Measurements from ENCODE around the gene ZNF385B.

The ZNF385B gene

DNA sequence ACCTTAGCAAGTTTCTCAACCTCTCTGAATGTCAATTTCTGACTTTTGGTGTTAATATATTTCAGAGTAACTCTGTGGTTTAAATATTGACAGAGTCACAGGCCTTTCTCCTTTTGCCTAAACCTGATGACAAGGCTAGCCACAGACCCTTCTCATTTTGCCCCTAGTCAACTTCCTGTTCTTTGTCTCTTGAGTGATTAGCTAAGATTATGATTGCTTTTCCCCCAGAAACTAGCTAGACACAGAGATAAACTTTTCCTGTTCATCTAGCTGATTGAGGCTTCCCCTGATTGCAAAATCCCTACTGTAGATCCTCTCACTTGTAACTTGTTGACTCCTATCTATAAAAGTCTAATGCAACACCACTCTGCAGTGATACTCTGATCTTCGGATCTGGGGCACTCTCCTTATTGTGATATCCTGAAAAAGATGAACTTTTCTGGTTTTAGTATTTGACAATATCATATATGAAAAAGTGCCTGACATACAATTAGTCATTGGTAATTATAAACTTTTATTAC lies 241.4 kb downstream of the ZNF385B start:
- no peak for DNase-seq

DNA sequence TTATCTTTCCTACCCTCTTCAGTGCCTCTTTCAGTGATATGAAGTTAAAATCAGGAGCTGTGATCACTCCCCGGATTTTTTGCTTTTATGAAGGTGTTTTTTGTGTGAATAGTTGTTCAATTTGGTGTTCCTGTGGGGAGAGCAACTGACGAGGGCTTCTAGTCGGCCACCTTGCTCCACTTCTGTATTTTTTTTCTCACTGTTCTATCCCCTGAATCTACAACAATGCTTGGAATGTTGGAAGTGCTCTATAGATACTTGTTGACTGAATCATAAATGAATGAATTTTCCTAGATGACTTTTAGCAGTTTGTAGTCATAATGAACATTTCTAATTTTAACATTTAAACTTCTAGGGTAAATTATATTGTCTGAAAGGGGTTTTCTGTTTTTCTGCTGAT lies 247.3 kb downstream of the ZNF385B start:
- DNase-seq, result no peak

DNA sequence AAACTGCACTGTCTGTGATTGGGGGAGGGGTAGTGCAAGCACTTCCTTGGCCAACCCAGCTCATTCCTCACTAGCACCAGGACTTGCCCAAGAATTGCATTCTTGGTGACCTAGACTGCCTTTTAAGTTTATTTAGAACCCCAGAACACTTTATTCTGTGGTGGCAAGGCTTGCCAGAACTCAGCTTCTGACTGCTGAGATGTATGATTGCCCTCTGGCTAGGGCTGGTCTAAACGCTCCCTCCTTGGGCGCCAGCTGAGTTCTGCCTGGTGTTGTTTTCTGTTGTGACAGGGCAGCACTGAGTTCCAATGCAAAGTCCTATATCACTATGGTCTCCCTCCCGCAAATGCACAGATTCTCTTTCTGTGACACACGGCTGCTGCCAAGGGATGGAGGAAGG lies 247.7 kb downstream of the ZNF385B start:
- no peak for DNase-seq

DNA sequence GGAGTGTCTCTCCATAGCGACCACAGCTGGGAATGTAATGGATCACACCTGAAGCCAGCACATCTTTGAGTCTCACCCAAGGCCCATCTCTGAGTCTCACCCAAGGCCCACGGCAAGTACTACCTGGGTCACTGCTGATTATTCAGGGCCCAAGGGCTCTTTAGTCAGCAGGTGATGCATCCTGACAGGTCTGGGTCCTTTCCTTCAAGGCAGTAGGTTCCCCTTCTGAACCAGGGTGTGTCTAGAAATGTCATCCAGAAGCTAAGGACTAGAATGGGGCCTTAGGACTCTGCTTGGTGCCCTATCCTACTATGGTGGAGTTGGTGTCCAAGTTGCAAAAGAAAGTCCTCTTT lies 248.1 kb downstream of the ZNF385B start:
- DNase-seq, result no peak

DNA sequence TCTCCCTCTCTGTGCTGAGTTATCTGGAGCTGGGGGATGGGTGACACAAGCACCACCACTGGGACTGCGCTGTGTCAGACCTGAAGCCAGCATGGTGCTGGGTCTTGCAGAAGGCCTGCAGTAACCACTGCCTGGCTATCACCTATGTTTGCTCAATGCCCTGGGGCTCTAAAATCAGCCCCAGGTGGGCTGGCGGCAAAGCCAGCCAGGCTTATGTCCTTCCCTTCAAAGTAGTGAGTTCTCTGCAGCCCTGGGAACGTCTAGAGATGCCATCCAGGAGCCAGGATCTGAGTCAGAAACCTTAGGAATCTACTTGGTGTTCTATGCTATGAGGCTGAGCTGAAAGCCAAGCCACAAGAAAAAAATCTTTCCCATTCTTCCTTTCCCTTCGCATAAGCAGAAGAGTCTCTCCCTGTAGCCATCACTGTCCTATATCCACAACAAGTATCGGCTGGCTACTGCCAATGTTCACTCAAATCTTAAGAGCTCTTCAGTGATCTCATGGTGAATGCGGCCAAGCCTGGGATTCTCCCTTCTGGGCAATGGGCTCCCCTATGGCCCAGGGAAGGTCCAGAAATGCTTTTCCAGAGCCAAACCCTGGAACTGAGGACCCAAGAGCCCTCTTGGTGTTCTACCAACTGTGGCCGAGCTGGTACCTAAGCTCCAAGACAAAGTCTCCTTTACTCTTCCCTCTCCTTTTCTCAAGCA lies 248.7 kb downstream of the ZNF385B start:
- no peak for DNase-seq

DNA sequence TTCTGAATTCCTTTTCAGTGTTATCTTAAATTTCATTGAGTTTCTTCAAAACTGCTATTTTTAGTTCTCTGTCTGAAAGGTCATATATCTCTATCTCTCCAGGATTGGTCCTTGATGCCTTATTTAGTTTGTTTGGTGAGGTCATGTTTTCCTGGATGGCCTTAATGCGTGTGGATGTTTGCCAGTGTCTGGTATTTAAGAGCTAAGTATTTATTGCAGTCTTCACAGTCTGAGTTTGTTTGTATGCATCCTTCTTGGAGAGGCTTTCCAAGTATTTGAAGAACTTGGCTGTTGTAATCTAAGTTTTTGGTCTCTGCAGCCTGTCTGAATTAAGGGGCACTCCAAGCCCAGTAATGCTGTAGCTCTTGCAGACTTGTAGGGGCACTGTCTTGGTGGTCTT lies 249.3 kb downstream of the ZNF385B start:
- DNase-seq, result no peak

DNA sequence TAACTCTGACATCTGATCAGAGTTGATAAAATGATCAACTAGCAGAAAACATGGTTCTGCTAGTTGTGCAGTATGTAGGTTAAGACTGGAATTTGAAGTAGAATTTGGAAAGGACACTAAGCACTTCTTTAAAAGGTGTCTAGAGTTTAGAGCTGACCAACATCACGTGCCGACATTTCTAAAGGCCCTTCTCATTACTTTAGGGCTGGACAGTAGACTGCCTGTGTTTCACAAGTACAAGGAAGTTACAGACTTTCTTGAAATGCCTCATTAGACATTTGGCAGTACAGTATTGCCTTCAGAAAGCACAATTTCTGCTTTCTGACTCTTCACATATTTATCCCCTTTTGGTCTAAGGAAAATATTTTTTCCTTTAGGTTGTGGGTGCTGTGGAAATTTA lies 255.3 kb downstream of the ZNF385B start:
- no peak for DNase-seq

DNA sequence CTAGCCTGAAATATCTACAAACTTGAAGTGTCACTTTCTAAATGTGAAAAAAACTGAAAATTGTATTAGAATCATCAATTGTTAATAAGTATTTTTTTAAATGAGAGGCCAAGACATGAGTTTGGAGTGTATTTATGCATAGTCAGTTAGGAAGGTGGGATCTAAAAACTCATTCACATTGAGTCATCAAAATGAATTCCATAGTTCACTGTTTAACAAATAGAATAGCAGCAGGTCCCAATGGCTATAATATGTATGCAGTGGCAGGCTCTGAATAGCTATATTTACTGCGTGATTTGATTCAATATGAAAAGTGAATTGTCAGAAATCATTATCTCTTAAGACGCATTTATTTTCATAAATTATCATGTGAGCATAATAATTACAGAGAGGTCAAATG lies 256.1 kb downstream of the ZNF385B start:
- DNase-seq, result no peak

DNA sequence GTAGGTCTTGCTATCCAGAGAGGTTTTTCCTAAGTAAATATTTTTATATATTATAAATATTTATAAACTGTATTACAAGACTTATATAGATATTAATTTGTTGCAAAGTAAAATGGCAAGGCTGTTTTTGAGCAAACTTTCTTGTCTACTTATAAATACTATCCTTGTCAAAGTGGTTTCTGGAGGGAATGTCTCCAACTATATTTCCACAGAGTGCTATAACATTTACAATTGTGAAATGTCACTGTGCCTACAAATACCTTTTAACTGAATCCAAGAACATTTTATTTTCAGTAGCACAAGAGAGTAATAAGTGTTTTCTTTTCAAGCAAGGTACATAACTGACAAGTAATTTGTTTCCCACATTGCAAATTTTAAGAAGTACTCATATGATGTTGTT lies 256.8 kb downstream of the ZNF385B start:
- DNase-seq, result no peak

DNA sequence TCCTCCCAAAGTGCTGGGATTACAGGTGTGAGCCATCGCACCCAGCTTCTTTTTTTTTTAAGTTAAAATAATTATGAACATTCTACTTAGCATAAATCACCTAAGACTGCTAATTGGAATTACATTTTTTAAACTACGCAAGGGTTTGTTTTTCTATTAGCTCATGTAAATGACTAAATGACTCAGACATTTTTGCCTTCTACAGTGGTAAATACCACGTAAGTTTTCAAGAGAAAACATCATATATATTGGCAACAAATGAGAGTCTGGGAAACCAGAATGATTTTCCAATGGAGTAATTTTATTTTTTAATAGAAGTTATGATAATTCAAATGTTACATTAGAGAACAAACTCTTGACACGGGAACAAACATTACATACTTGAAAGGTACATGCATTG lies 259.0 kb downstream of the ZNF385B start:
- no peak for DNase-seq

DNA sequence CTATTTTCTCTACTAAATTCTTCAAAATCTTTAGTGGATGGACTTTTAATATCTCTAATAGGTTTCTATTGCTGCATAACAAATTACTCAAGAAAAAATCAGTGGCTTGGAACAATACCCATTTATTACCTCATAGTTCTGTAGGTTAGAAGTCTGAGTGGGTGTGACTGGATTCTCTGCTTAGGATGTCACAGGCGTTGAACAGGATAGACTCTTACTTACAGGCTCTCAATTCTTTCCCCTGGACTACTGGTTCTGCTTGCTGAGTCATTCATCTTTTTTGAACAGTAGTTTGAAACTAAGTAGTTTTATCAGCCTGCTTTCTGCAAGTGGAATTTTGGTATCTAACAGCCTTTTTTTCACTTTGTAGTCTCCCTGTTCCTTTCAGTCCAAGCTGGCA lies 265.4 kb downstream of the ZNF385B start:
- DNase-seq, result no peak

DNA sequence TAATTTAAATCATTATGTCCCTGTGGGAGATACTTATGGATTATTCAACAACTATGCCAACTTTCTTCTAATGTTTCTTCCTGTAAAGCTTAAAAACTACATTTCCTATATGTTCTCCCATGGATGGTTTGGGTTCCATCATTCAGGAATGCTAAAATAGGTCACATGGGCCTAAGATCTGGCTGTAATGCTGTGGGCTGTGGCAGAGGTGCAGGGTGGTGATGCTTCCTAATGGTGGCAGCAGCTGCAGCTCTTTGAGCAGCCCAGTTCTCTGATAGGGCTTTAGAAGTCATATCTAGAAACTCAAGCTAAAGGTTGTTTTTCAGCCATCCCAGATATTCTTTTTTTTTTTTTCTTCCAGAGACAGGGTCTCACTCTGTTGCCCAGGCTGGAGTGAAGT lies 266.1 kb downstream of the ZNF385B start:
- no peak for DNase-seq

DNA sequence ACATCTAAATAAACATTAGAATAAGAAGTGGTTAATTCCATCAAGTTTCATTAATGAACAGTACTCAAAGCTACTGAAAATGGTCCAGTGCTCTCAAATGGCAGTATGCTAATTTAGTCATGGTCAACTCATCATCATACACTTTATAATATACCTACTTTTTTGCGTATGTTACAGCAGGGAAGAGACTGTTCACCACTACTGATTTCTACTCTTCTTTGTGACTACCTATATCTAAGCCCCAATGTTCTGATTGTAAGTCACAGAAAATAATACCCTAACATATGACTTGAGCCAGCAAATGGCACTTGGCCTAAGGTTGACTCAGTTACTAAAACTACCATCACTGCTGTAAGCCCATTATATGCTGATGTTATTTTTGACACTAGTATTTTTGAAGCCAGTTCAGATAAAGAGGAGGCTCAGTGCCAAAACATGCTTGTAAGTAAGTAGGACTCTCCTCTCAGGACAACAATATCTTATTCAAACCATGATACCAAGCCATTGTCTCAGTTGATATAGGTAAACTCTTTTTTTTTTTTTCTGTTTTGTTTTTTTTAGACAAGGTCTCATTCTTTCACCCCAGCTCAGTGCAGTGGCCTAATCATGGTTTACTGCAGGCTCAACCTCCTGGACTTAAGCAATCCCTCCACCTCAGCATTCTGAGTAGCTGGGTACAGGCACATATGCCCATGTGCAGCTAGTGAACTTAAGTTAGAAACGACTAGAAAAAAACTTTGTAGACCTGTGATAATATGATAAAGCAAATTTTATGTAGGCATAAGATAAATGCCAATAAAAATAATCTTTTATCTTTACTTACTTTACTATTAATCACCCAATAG lies 266.9 kb downstream of the ZNF385B start:
- no peak for DNase-seq

DNA sequence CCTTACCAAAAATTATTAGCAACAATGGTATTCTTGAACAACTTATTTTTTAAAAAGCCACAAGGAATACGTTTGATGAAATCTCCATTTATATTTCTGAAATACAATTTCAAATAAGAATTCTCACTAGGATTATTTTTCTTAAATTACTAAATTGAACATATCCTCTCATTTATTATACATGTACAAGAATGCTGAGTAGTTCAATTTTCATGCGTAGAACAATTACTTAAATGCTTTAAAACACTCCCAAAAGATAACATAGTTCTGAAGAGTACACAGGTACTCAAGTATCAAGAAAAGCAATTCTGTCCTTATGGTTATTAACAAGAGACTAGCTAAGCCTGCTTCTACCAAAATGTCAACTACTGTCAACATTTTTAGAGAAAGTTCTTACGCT lies 268.1 kb downstream of the ZNF385B start:
- no peak for DNase-seq

DNA sequence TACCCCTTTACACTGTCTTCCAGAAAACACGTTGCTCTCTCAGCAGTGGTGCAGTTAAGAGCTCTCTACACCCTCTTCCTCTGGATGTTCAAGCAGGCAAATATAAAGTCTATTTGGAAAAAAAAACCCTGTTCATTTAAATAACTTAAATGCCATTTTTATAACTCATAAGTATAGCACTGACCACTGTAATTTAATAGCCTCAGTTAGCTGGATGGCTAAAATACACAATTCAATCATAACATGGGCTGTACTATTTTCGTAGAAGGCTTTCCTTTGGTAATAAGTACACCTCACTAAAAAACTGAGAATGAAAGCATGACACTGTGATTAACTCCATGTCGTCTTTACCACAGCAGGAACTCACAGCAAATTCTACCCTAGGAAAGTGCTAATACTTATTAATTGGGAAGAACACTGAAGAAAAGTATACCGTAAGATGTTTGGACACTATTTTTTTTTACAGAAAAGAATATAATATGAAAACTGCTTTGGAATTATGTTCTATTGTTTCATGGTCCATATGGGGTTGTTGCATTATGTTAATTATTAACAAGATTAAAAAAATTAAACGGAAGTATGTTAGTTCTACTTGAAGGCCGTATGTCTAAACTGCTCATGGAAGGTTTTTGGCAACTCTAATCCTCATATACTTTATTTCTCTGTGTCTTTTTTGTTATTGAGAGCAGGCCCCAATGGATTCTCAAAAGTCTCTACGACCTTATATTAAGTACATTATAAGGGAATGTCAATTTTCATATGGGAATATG lies 269.1 kb downstream of the ZNF385B start:
- no peak for DNase-seq

DNA sequence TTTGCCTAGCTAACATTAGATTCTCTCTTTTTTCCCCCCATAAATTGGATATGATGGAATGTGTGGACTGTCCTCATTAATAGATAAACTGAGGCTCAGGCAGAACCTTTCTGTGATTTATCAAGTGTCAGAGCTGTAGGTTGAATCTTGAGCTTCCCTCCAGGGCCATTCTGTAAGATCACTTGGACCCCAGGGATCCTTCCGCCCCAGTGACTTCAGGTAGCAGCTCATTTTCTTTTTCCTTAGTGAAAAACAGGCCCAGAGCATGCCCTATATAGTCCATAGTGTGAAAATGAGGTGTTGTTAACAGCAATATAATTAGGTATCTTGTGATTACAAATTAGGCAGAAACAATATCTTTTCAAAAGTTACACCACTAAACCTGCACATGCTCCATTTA lies 269.7 kb downstream of the ZNF385B start:
- no peak for DNase-seq

DNA sequence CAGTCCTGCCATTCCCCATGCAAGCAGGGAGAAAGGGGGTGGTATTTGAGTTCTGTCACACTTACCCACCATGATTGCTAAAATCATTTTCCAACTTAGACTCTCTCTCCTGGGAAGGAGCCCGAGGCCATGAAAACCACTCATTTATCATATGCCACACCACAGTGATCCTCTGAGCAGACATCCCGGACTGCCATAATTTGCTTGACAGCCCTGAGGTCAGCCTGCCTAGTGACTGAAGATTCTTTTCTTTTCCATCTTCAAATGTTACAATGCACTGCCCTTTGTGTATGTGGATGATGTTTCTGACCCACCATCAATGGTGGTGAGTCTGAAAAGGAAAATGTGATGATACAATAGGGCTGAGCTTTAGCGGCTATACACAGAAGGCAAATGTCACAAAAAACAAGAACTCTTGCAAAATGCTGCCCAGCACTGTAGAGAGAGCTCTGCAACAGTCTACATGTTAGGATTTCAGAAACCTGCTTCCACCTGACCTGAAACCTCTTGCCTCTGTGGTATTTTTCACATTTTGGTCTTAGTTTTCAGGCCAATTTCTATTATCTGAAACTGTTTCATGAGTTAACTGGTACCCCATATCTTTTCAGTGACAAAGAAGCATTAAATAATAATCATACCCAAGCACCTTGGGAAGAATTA lies 272.8 kb downstream of the ZNF385B start:
- DNase-seq, result no peak

DNA sequence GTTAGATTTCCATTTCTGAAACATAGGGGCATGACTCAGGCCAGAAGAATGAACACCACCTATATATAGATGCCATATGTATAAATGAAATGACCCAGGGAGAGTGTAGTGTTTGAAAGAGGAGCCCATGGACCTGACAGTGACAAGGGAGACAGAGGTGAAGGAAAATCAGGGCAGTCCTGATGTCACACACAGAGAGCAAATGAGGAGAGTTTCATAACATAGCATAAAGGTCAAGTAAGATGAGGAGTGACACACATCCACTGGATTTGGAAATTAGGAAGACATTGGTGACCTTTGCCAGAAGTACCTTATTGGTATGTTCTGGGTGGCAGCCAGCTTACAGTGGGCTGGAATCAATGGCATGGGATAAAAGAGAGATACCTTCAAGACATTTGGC lies 276.7 kb downstream of the ZNF385B start:
- no peak for DNase-seq

DNA sequence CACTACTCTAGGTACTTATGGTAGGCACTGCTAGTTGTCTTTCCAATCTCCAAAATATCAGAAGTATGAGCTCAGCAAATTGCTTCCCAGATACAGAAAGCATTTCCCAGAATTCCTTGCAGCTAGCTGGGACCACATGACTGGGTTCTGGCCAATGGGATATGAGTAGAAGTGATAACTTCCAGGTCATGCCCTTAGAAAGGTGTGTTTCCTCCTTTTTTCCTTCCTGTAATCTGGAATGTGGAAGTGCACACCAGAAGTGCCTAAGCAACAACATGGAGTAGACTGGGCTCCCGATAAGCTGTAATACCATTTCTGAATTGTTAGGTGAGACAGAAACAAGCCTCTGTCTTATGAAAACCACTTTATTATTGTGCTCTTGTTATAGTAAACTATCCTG lies 279.8 kb downstream of the ZNF385B start:
- DNase-seq, result no peak

DNA sequence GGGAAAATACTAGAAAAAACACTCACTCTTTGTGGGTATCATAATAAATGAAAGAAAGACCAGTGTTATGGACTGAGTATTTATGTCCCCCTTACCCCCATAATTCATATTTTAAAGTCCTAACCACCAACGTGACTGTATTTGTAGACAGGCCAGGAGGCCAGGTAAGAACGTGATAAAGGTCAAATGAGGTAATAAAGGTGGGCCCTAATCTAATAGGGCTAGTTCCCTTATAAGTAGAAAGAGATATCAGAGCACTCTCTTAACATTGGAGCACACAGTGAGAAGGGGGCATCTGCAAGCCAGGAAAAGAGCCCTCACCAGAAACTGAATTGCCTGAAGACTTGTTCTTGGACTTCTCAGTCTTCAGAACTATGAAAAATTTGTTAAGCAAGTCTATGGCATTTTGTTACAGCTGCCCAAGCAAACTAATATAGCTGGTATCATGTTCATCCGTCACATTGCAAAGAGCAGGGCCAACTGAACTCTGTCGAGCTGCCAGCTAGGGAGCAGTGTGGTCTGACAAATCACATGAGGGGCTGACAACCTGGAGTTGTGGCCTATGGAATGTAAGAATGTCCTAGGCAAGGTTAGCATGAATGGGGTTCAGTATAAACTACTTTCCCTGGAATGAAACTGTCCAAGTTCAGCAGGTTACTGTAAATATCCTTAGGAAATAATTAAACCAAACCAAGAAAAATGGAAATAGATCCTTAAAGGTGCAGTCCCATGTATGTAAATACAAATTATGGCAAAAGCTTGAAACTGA lies 280.9 kb downstream of the ZNF385B start:
- DNase-seq, result no peak

DNA sequence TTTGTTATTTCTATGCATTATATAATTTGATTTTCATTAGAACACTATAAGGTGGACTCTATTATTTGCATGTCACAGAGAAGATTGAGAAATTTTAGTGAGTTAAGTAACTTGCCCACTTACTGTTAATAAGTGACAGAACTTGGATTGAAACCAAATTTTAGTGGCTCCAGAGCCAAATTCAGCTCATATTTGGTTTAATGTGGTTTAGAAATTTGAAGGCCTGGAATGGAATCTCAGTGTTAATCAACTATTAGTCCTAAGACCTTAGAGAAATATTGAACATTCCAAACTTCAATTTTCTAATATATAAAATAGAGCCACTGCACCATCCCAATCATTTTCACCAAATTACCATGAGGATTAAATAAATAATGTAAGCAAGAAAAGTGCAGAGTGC lies 281.6 kb downstream of the ZNF385B start:
- DNase-seq, result no peak

DNA sequence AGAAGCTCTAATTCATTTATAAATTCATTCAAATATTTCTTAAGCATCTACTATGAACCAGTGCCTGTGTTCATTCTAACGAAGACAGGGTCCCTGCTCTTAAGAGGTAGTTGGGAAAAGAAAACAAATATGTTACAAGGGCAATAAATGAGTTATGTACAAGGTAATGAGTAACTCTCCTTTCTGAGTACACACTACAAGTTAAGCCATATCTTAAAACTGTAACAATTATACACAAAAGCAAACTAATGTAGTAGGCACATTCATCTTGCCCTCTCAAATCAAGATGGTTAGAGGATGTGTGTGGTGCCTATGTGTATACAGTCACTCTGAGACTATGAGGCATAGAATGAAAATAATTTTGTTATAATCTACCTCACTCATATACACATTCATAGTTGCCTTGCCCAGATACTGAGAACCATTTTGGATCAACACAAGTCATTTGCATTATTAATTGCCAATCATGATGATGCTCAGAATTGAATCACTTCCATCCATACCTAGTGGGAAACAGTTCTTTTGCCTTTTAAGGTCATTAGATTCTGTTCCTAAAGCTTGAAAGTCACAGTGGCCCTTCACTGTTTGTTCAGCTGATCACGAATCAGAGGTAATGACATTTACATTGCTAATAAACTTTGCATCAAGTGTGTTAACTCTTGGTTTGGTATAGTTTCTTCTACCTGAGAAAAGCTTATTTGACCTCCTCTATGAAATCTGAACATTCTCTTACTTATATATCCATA lies 283.1 kb downstream of the ZNF385B start:
- no peak for DNase-seq
